GM19468 (cell line): Measurements from ENCODE around the gene FOXP4.

Source experiments
- ATAC-seq: cut with Tn5 transposase; IDR thresholded peaks from one replicate; pipeline ENCODE4 v1.9.1; 2021; ENCODE audit warnings: mild to moderate bottlenecking, moderate library complexity, moderate number of reproducible peaks; ENCODE audit not compliant: unreplicated experiment; ENCODE audit errors: extremely low read depth

Gene FOXP4

DNA sequence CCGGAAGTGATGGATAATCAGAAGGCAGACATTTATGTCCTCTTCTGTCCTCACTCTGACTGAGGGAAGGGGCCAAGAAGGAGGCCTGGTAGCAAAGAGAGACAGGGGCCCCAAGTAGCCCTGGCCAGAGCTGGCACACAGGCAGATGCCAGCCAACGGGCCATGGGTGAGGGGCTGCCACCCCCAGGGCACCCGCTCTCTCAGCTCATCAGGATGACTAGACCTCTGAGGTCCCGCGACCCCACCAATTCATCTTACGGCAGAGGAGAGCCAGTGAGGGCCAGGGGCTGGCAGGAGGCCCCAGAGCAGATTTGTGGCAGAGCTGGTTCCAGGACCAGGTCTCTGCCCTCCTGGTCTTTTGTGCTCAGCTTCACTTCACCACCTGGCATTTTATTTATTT lies 49.0 kb downstream of the FOXP4 start:
- no peak for ATAC-seq

DNA sequence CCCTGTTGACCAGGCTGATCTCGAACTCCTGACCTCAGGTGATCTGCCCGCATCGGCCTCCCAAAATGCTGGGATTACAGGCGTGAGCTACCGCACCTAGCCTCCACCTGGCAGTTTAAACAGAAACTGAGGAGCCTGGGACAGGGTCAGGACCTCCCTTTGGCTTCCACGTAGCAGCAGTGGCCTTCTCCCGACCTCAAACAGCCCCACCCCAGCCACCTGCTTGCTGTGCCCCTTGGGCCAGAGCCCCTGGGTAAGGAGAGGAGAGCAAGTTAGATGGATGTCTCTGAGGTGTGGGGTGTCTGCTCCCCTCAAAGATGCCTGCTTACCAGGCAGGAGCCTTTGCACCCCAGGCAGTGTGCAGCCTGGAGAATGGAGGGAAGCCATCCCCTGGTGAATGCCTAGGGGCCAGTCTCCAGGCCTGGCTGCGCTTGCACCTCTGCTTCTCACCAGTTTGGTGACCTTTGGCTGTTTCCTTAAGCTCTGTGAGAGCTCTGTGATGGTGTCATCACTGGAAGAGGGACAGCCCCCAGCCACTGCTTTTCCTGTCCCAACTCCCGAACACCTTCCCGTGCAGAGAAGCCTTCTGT lies 50.0 kb downstream of the FOXP4 start:
- no peak for ATAC-seq

GRCh38 chr6:41596807-41597206 lies 50.6 kb downstream of the FOXP4 start:
- no peak for ATAC-seq

GRCh38 chr6:41597246-41598000 lies 51.2 kb downstream of the FOXP4 start:
- no peak for ATAC-seq

DNA sequence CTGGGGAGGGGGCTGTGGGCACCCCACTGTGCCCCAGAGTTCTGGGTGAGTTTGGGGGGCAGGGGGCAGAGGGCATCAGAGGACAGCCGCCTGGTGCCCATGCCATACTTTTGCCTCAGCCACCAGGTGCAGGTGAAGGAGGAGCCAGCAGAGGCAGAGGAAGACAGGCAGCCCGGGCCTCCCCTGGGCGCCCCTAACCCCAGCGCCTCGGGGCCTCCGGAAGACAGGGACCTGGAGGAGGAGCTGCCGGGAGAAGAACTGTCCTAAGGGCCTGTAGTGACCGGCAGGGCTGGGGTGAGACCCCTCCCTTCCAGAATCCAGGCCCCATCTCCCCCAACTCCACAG lies 52.5 kb downstream of the FOXP4 start:
- no peak for ATAC-seq

- ATAC-seq = no peak
Measured at GRCh38 chr6:41599015-41599851, 53.1 kb downstream of the FOXP4 start.

DNA sequence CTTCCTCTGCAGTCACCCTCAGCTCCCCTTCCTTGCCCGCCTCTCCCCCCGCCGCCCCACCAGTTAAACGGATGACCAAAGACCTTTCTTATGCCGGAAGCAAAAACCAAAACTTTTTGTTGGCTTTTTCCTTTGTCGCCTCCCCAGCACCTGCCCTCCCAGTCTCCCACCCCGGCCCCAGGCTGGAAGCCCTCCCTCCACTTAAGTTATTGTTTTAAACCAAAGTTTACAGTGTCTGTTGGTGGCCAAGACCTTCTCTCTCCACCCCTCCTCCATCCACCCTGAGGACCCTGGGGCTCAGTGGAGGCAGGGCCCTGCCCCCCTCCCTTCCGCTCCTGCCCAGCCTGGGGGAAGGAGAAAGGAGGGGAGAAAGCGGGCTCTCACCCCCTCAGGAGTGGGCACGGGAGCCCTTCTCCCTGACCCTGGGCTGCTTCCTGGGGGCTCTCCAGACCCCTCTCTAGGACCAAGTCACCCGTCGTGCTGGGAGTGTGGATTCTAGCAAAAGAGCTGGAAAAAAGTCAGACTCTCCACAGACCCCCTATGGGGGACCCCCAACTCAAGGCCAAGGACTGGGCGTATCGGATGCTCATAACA lies 53.8 kb downstream of the FOXP4 start:
- no peak for ATAC-seq

GRCh38 chr6:41600499-41601247 lies 54.5 kb downstream of the FOXP4 start:
- no peak for ATAC-seq

DNA sequence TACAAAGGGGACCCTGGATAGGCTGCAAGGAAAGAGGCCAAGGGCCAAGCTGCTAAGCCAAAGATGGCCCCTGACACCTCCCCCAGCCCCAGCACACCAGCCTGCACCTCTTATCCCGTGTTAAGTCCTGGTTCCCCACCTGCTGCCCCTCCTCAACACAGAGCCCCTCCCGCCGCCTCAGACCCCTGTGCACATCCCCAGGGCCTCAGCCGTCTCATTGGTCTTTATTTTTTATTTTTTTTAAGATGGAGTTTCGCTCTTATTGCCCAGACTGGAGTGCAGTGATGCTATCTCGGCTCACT lies 55.0 kb downstream of the FOXP4 start:
- no peak for ATAC-seq

DNA sequence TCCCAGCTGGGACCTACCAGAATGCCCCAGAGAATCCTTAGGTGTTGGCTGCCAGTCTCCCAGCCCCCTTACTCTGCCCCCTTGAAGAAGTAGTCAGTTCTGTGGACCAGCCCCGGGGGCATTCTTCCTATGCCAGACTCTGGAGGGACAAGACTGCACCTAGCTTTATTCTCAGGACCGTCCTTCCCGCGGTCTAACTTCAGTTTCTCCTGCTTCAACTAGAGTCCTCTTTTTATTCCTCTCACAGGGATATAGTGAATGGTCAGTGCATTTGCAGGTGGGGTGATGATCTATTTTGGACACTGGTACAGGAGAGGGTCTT lies 56.2 kb downstream of the FOXP4 start:
- no peak for ATAC-seq

DNA sequence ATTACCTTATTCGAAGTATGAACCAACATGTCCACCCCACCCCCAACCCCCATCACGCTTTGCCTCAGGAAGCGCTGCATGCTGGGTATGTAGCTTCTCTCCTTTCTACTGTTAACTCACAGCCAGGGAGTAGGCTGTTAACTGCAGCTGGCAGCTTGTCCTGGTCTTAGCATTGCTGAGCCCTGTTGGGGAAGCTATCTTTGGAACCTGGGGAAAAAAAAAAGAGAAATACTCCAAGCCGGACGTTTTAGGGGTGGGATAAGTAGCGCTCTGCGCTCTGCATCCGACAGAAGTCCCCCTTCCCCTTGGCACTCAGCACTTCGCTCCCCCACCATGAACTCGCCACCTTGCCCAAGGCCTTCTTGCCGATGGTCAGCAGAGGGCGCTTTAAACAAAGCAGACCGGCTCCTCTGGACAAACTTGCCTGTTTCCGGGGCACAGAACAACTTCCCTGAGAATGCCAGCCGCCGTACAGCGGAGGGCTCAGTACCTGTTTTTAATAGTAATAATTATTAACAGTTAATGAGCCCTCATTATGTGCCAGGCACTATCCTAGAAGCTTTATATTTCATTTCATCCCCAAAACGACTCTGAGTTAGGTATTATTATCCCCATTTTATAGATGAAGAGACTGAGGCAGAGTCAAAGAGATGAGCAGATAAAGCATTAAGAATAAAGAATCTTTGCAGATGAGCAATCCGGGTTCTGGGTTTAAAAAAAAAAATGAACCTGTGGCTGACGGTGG lies 56.9 kb downstream of the FOXP4 start:
- ATAC-seq = no peak

DNA sequence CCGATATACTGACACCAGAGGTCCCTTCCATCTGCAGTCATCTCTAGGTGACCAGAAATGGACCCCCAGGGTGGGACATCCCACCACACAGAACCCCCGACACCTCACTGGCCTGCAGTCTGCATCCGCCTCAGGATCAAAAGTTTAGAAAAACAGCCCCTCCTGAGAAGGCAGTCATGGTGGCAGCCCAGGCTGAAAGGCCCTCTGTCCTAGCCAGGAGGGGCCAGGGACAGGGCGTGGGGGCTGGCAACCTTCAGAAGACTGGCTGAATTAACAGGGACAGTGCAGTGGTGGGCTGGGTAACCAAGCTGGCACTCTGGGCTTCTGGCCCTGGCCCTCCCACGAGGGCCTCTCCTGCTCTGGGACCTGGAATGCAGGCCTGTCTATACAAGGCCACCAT lies 57.8 kb downstream of the FOXP4 start:
- ATAC-seq = no peak

DNA sequence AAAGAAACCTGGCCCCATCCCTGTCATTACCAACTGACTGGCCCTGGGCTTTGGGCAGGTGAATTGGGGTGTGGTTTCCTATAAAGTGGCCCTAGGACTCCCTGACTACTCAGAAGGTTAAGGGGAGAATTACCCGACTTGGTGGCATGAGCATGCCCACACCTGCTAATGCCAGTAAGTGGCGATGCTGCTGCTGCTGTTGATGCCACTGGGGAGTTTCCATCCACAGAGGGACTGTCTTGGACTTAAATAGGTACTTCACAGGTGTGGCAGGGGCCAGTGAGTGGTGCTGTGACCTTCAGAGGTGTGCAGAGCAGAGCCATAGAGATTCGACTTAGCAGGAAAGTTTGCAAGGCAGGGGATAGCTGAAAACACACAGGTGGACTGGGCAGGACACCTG lies 59.5 kb downstream of the FOXP4 start:
- ATAC-seq = no peak

- no peak for ATAC-seq
Measured at GRCh38 chr6:41607036-41607435, 60.9 kb downstream of the FOXP4 start.

GRCh38 chr6:41607736-41608135 lies 61.6 kb downstream of the FOXP4 start:
- ATAC-seq = no peak

- ATAC-seq = no peak
Measured at GRCh38 chr6:41608443-41609151, 62.4 kb downstream of the FOXP4 start.

DNA sequence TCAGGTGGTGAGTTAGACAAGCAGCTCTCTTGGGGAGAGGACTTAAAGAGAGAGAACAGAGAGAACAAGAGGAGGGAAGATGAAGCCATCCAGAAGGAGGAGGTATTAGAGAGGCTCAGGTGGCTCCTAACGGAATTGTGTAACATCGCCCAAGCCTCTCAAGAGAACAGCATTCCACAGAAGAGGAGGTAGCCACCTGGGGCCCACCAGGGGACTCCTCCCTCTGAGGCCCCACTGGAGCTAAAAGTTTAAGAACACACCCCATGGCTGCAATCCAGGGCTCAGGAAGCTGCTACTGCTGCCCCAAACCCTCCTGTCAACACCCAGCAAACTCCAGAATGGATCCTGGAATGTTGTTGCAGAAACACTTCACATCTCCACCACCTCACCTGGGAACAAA lies 68.5 kb downstream of the FOXP4 start:
- no peak for ATAC-seq

DNA sequence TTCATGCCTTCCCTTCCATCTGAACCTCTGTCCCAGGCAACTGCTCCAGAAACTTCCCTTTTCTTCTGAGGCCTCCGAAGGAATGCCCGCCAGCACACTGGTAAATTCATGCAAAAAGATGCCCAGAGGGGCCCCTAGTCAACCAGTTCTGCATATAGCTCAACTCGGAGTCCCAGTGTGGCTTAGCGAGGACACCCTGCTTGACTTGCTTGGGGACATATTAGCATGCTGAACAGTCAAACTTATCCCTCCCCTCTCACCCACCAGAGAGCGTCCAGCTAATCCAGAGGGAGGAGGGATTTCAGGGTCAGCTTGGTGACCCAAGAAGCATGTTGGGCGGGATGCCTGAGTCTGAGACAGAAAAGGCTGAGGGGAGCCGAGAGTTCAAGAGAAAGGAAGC lies 69.1 kb downstream of the FOXP4 start:
- ATAC-seq = no peak

GRCh38 chr6:41618598-41618997 lies 72.4 kb downstream of the FOXP4 start:
- ATAC-seq = no peak
